BLaER1 treated with 17β-estradiol and CSF1 and Interleukin-3, amounts not matched to agents 10 nM and 100 nM (cell line): ENCODE data around the gene DEFB110.

Experiments used
- H3K27ac ChIP-seq, 11 experiments: shearing (Covaris generic); formaldehyde crosslinking; 2 replicates each; pipeline ENCODE4 v1.8.1; 2022
- H3K27me3 ChIP-seq, 11 experiments: shearing (Covaris generic); formaldehyde crosslinking; 2 replicates each; pipeline ENCODE4 v1.8.1; 2022
- H3K36me3 ChIP-seq, 11 experiments: shearing (Covaris generic); formaldehyde crosslinking; 2 replicates each; pipeline ENCODE4 v1.8.1; 2022
- H3K4me1 ChIP-seq, 10 experiments: shearing (Covaris generic); formaldehyde crosslinking; 2 replicates each; pipeline ENCODE4 v1.8.1; 2022
- H3K4me2 ChIP-seq, 11 experiments: shearing (Covaris generic); formaldehyde crosslinking; 2 replicates each; pipeline ENCODE4 v1.8.1; 2022
- H3K4me3 ChIP-seq, 10 experiments: shearing (Covaris generic); formaldehyde crosslinking; 2 replicates each; pipeline ENCODE4 v1.8.1; 2022
- H3K9ac ChIP-seq, 11 experiments: shearing (Covaris generic); formaldehyde crosslinking; 2 replicates each; pipeline ENCODE4 v1.8.1; 2022
- H3K9me3 ChIP-seq, 11 experiments: shearing (Covaris generic); formaldehyde crosslinking; replicated peaks in 1 of 11; 2 replicates each; pipeline ENCODE4 v1.8.1; 2022
- H4K20me1 ChIP-seq, 11 experiments: shearing (Covaris generic); formaldehyde crosslinking; 2 replicates each; pipeline ENCODE4 v1.8.1; 2022
- Cebpa-rat ChIP-seq, 11 experiments: shearing (Covaris generic); IDR thresholded peaks; 2 replicates each; pipeline ENCODE4 v1.8.1; 2022

The DEFB110 gene

GRCh38 chr6:50021894-50022293 lies at the start of gene DEFB110:
Gene DEFB110, minus strand, starts transcription at chr6:50021994. Its CDS starts 59 bp downstream, at chr6:50021935.
- H4K20me1 ChIP-seq = no peaks in the 10 kb centered on the region

GRCh38 chr6:50070101-50070500 lies 48.3 kb upstream of the DEFB110 start:
- no peaks in the 10 kb centered on the region for H3K9me3 ChIP-seq
- H3K27me3 ChIP-seq = no peaks in the 10 kb centered on the region
- H3K4me3 ChIP-seq = no peak overlapping the region
- no peaks in the 10 kb centered on the region for H4K20me1 ChIP-seq
- H3K27ac ChIP-seq = no peak overlapping the region
- H3K36me3 ChIP-seq = no peaks in the 10 kb centered on the region
- no peak for TF ChIP-seq Cebpa-rat (IDR thresholded peaks at IDR 0.05)
- no peak overlapping the region for H3K9ac ChIP-seq
- no peak overlapping the region for H3K4me2 ChIP-seq
- H3K4me1 ChIP-seq = no peaks in the 10 kb centered on the region

More at GRCh38 chr6:50021894-50022293, at the start of gene DEFB110:
- Histone ChIP-seq H3K27ac (no peak within 1 kb of the TSS), H3K36me3 (no peaks in the 10 kb centered on the region), H3K4me1 (no peaks in the 10 kb centered on the region), H3K4me2 (no peak within 1 kb of the TSS; a peak in 1 of 22 replicates), H3K4me3 (no peak within 1 kb of the TSS), H3K9ac (no peak within 1 kb of the TSS), H3K9me3 (no peaks in the 10 kb centered on the region), H3K27me3 (no peaks in the 10 kb centered on the region)
- TF ChIP-seq Cebpa-rat (IDR thresholded peaks at IDR 0.05) = no peak

- Histone ChIP-seq H3K27ac (no peak overlapping the region), H3K9me3 (no peaks in the 10 kb centered on the region), H3K9ac (no peak overlapping the region), H4K20me1 (no peaks in the 10 kb centered on the region), H3K36me3 (no peaks in the 10 kb centered on the region), H3K4me2 (no peak overlapping the region), H3K4me1 (no peaks in the 10 kb centered on the region), H3K27me3 (no peaks in the 10 kb centered on the region), H3K4me3 (no peak overlapping the region)
- TF ChIP-seq Cebpa-rat (IDR thresholded peaks at IDR 0.05) = no peak
Measured at GRCh38 chr6:50062051-50062450, 40.3 kb upstream of the DEFB110 start.

GRCh38 chr6:50056242-50056641 lies 34.4 kb upstream of the DEFB110 start:
- H3K4me2 ChIP-seq = no peak overlapping the region

GRCh38 chr6:50049829-50050228 lies 28.0 kb upstream of the DEFB110 start, which contains the start of gene DEFB112:
Gene DEFB112, minus strand, starts transcription at chr6:50049929. Its CDS starts 60 bp downstream, at chr6:50049869.
- Histone ChIP-seq H3K36me3 (no peaks in the 10 kb centered on the region), H3K4me1 (peaks cover 0 to 2% (median 0%) of the 10 kb centered on the region in 10 experiments; a peak in 2 of 20 replicates), H3K27ac (no peak within 1 kb of the TSS), H3K27me3 (no peaks in the 10 kb centered on the region), H4K20me1 (no peaks in the 10 kb centered on the region), H3K4me2 (no peak within 1 kb of the TSS), H3K9ac (no peak within 1 kb of the TSS), H3K9me3 (no peaks in the 10 kb centered on the region), H3K4me3 (no peak within 1 kb of the TSS)
- TF ChIP-seq Cebpa-rat (IDR thresholded peaks at IDR 0.05) = no peak

More at GRCh38 chr6:50056242-50056641, 34.4 kb upstream of the DEFB110 start:
- Histone ChIP-seq H3K36me3 (no peaks in the 10 kb centered on the region), H3K9me3 (no peaks in the 10 kb centered on the region), H3K27me3 (no peaks in the 10 kb centered on the region), H3K27ac (no peak overlapping the region), H3K9ac (no peak overlapping the region), H3K4me1 (peaks cover 0 to 7% (median 0%) of the 10 kb centered on the region in 10 experiments; a peak in 2 of 20 replicates), H4K20me1 (no peaks in the 10 kb centered on the region), H3K4me3 (no peak overlapping the region)
- no peak for TF ChIP-seq Cebpa-rat (IDR thresholded peaks at IDR 0.05)

GRCh38 chr6:50047026-50047425 lies 25.2 kb upstream of the DEFB110 start:
- no peak for TF ChIP-seq Cebpa-rat (IDR thresholded peaks at IDR 0.05)
- H3K4me2 ChIP-seq = no peak overlapping the region
- H3K27ac ChIP-seq = no peak overlapping the region
- no peaks in the 10 kb centered on the region for H3K36me3 ChIP-seq
- no peaks in the 10 kb centered on the region for H3K9me3 ChIP-seq
- no peaks in the 10 kb centered on the region for H3K27me3 ChIP-seq
- no peak overlapping the region for H3K4me3 ChIP-seq
- no peak overlapping the region for H3K9ac ChIP-seq
- no peaks in the 10 kb centered on the region for H4K20me1 ChIP-seq
- no peaks in the 10 kb centered on the region for H3K4me1 ChIP-seq

GRCh38 chr6:50030777-50031562 lies 9.2 kb upstream of the DEFB110 start:
- no peak overlapping the region for H3K4me2 ChIP-seq
- H3K9me3 ChIP-seq = peaks cover 0 to 3% (median 0%) of the 10 kb centered on the region in 11 experiments; a peak in 1 of 22 replicates
- H3K27ac ChIP-seq = no peak overlapping the region
- no peak for TF ChIP-seq Cebpa-rat (IDR thresholded peaks at IDR 0.05)
- no peak overlapping the region for H3K4me3 ChIP-seq
- H4K20me1 ChIP-seq = no peaks in the 10 kb centered on the region
- H3K27me3 ChIP-seq = no peaks in the 10 kb centered on the region
- no peaks in the 10 kb centered on the region for H3K4me1 ChIP-seq
- no peaks in the 10 kb centered on the region for H3K36me3 ChIP-seq
- no peak overlapping the region for H3K9ac ChIP-seq

- Histone ChIP-seq H3K9ac (no peak overlapping the region), H3K27ac (no peak overlapping the region), H3K4me2 (no peak overlapping the region)
Measured at GRCh38 chr6:50030350-50030749, 8.6 kb upstream of the DEFB110 start.

GRCh38 chr6:50025258-50025657 lies 3.5 kb upstream of the DEFB110 start:
- no peaks in the 10 kb centered on the region for H4K20me1 ChIP-seq
- no peak overlapping the region for H3K4me3 ChIP-seq
- H3K27ac ChIP-seq = no peak overlapping the region
- no peaks in the 10 kb centered on the region; a peak in 1 of 22 replicates for H3K9me3 ChIP-seq
- no peaks in the 10 kb centered on the region for H3K4me1 ChIP-seq
- H3K27me3 ChIP-seq = no peaks in the 10 kb centered on the region
- no peaks in the 10 kb centered on the region for H3K36me3 ChIP-seq
- H3K4me2 ChIP-seq = no peak overlapping the region
- H3K9ac ChIP-seq = no peak overlapping the region
- no peak for TF ChIP-seq Cebpa-rat (IDR thresholded peaks at IDR 0.05)

More at GRCh38 chr6:50030350-50030749, 8.6 kb upstream of the DEFB110 start:
- no peaks in the 10 kb centered on the region for H3K27me3 ChIP-seq
- H3K4me3 ChIP-seq = no peak overlapping the region
- H3K9me3 ChIP-seq = peaks cover 0 to 3% (median 0%) of the 10 kb centered on the region in 11 experiments; a peak in 1 of 22 replicates
- H4K20me1 ChIP-seq = no peaks in the 10 kb centered on the region
- H3K4me1 ChIP-seq = no peaks in the 10 kb centered on the region
- H3K36me3 ChIP-seq = no peaks in the 10 kb centered on the region
- no peak for TF ChIP-seq Cebpa-rat (IDR thresholded peaks at IDR 0.05)
